Activated T-cell treated with anti-CD3 and anti-CD28 coated beads for 4 hours (primary cell): ENCODE measurements around the gene GTF3C1.

Experiments used
- DNase-seq: peaks from one replicate; pipeline ENCODE4 v3.0.0-alpha.2; 2020

Gene GTF3C1

GRCh38 chr16:27482397-27483087, 67.2 kb downstream of the GTF3C1 start:
- no peak for DNase-seq

- DNase-seq: no peak
These were observed 68.3 kb downstream of the GTF3C1 start for GRCh38 chr16:27481282-27481934.

- DNase-seq: no peak
These were observed 69.0 kb downstream of the GTF3C1 start for GRCh38 chr16:27480761-27481160.

- DNase-seq: no peak
These were observed 73.5 kb downstream of the GTF3C1 start for GRCh38 chr16:27476240-27476639.

GRCh38 chr16:27475561-27475960, 74.2 kb downstream of the GTF3C1 start:
- no peak for DNase-seq

- DNase-seq: no peak
These were observed 74.8 kb downstream of the GTF3C1 start for GRCh38 chr16:27474921-27475320.

- no peak for DNase-seq
These were observed 75.7 kb downstream of the GTF3C1 start for GRCh38 chr16:27474041-27474440.

- DNase-seq: no peak
These were observed 76.4 kb downstream of the GTF3C1 start for GRCh38 chr16:27473101-27473900.

GRCh38 chr16:27472091-27473020, 77.4 kb downstream of the GTF3C1 start:
- no peak for DNase-seq

GRCh38 chr16:27471661-27472060, 78.1 kb downstream of the GTF3C1 start:
- no peak for DNase-seq

GRCh38 chr16:27470567-27471431, 78.9 kb downstream of the GTF3C1 start:
- DNase-seq: no peak

GRCh38 chr16:27468941-27469531, 80.7 kb downstream of the GTF3C1 start:
- no peak for DNase-seq

GRCh38 chr16:27465483-27465879, 84.2 kb downstream of the GTF3C1 start:
- DNase-seq: no peak

- no peak for DNase-seq
These were observed 84.9 kb downstream of the GTF3C1 start for GRCh38 chr16:27464626-27465482.

- no peak for DNase-seq
These were observed 85.7 kb downstream of the GTF3C1 start for GRCh38 chr16:27463741-27464591.

- no peak for DNase-seq
These were observed 86.6 kb downstream of the GTF3C1 start for GRCh38 chr16:27462846-27463682.

GRCh38 chr16:27462200-27462845, 87.4 kb downstream of the GTF3C1 start:
- no peak for DNase-seq
